ENCODE data around the gene MRNIP.

MRNIP gene

GRCh38 chr5:179834120-179834519 lies 24.5 kb downstream of the MRNIP start:
- intact Hi-C loops (cut with DNase I; ENCODE audit: low total_unique reads) = no loop called here
- H3K9me3 ChIP-seq = no peaks in the 10 kb centered on the region
- no peaks in the 10 kb centered on the region for H3K27me3 ChIP-seq
- peaks cover 0 to 8% (median 3%) of the 10 kb centered on the region in 4 donors for H3K4me1 ChIP-seq
- no peak for TF ChIP-seq CTCF (IDR thresholded peaks at IDR 0.05)
- DNase-seq = no peak
- H3K36me3 ChIP-seq = peaks cover 85 to 96% (median 86%) of the 10 kb centered on the region in 3 donors
- H3K27ac ChIP-seq = no peak overlapping the region
- no peak overlapping the region for H3K4me3 ChIP-seq

- intact Hi-C loops (cut with DNase I; ENCODE audit: low total_unique reads) = no loop called here
- Histone ChIP-seq H3K4me1 (peaks cover 0 to 12% (median 5%) of the 10 kb centered on the region in 4 donors), H3K4me3 (no peak overlapping the region), H3K27ac (peak overlapping the region in 1 of 2 donors; percentile 16), H3K27me3 (no peaks in the 10 kb centered on the region), H3K36me3 (peaks cover 89 to 97% (median 90%) of the 10 kb centered on the region in 3 donors), H3K9me3 (no peaks in the 10 kb centered on the region)
- no peak for DNase-seq
- TF ChIP-seq CTCF (IDR thresholded peaks at IDR 0.05) = no peak
Observed at GRCh38 chr5:179833709-179834070, 24.9 kb downstream of the MRNIP start.

GRCh38 chr5:179833056-179833708 lies 25.4 kb downstream of the MRNIP start:
- no peaks in the 10 kb centered on the region for H3K9me3 ChIP-seq
- no peak for TF ChIP-seq CTCF (IDR thresholded peaks at IDR 0.05)
- H3K36me3 ChIP-seq = peaks cover 90 to 97% (median 93%) of the 10 kb centered on the region in 3 donors
- peak overlapping the region in 1 of 2 donors; percentile 16 for H3K27ac ChIP-seq
- peaks cover 0 to 17% (median 7%) of the 10 kb centered on the region in 4 donors for H3K4me1 ChIP-seq
- H3K27me3 ChIP-seq = no peaks in the 10 kb centered on the region
- no peak overlapping the region for H3K4me3 ChIP-seq
- intact Hi-C loops (cut with DNase I; ENCODE audit: low total_unique reads) = no loop called here
- DNase-seq = no peak

GRCh38 chr5:179832039-179832745 lies 26.4 kb downstream of the MRNIP start:
- H3K9me3 ChIP-seq = no peaks in the 10 kb centered on the region
- peaks cover 0 to 27% (median 13%) of the 10 kb centered on the region in 4 donors for H3K4me1 ChIP-seq
- no peak for TF ChIP-seq CTCF (IDR thresholded peaks at IDR 0.05)
- H3K27me3 ChIP-seq = no peaks in the 10 kb centered on the region
- DNase-seq = no peak
- no peak overlapping the region for H3K4me3 ChIP-seq
- H3K27ac ChIP-seq = no peak overlapping the region
- H3K36me3 ChIP-seq = peaks cover 88 to 97% (median 93%) of the 10 kb centered on the region in 3 donors
- intact Hi-C loops (cut with DNase I; ENCODE audit: low total_unique reads) = no loop called here

- Histone ChIP-seq H3K9me3 (no peaks in the 10 kb centered on the region), H3K36me3 (peaks cover 88 to 97% (median 93%) of the 10 kb centered on the region in 3 donors), H3K27ac (no peak overlapping the region), H3K27me3 (no peaks in the 10 kb centered on the region), H3K4me1 (peaks cover 0 to 40% (median 18%) of the 10 kb centered on the region in 4 donors), H3K4me3 (no peak overlapping the region)
- intact Hi-C loops (cut with DNase I; ENCODE audit: low total_unique reads) = no loop called here
- TF ChIP-seq CTCF (IDR thresholded peaks at IDR 0.05) = no peak
- no peak for DNase-seq
Observed at GRCh38 chr5:179830818-179831468, 27.7 kb downstream of the MRNIP start.
